ENCODE data around the gene CDH24. TPM values are rescaled to one million over a fixed set of nuclear protein-coding genes. Genes with fewer than 3 reads are reported as not detected.

Gene CDH24
- total and polyA plus RNA-seq, 2 of the 13 experiments (the other 11 are each of a cell fraction or from before 2014, with no cell fraction given): 0.69 to 0.99 TPM

DNA sequence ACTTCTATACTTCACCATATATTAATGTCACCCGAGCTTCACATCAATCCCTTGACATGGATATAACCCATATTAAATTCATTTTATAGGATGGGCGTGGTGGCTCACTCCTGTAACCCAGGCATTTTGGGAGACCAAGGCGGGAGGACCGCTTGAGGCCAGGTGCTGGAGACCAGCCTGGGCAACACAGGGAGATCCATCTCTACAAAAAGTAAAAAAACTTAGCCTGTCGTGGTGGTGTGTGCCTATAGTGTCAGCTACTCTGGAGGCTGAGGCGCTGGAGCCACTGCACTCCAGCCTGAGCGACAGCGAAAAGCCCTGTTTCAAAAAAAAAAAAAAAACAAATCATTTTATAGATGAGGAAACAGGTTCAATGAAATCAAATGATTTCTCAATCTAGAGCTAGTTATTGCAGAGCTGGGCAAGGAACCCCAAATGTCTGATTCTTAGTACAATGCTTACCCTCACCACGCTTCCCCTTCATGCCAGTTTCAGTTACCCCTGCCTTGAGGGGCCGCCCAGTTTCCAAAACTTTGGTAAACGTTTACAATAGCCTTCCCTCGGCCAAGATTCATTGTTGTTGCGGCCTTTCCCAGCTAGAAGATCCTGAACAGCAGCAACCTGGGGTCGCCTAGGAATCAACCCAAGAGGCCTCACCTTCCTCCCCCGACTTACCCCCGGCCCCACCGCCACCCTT lies 23.4 kb downstream of the CDH24 start (continued):
- no peak for TF ChIP-seq DPF2 (CRISPR knock-in tag; IDR thresholded peaks at IDR 0.05; ENCODE audit: borderline replicate concordance, low read depth)
- TF ChIP-seq FOXA3 (CRISPR knock-in tag; IDR thresholded peaks at IDR 0.05): no peak
- TF ChIP-seq ZNF879 (CRISPR knock-in tag; IDR thresholded peaks at IDR 0.05): no peak
- no peak for TF ChIP-seq PAX8 (CRISPR knock-in tag; IDR thresholded peaks at IDR 0.05; ENCODE audit: borderline replicate concordance)
- TF ChIP-seq, protein P1, sequence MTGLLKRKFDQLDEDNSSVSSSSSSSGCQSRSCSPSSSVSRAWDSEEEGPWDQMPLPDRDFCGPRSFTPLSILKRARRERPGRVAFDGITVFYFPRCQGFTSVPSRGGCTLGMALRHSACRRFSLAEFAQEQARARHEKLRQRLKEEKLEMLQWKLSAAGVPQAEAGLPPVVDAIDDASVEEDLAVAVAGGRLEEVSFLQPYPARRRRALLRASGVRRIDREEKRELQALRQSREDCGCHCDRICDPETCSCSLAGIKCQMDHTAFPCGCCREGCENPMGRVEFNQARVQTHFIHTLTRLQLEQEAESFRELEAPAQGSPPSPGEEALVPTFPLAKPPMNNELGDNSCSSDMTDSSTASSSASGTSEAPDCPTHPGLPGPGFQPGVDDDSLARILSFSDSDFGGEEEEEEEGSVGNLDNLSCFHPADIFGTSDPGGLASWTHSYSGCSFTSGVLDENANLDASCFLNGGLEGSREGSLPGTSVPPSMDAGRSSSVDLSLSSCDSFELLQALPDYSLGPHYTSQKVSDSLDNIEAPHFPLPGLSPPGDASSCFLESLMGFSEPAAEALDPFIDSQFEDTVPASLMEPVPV (CRISPR knock-in tag; IDR thresholded peaks at IDR 0.05): no peak
- TF ChIP-seq ZNF207 (IDR thresholded peaks at IDR 0.05; ENCODE audit: borderline replicate concordance): no peak
- no peak for TF ChIP-seq ZNF746 (CRISPR knock-in tag; IDR thresholded peaks at IDR 0.05)
- no peak for TF ChIP-seq ZNF660 (CRISPR knock-in tag; IDR thresholded peaks at IDR 0.05; ENCODE audit: borderline replicate concordance, low read depth)
- TF ChIP-seq, protein P2, sequence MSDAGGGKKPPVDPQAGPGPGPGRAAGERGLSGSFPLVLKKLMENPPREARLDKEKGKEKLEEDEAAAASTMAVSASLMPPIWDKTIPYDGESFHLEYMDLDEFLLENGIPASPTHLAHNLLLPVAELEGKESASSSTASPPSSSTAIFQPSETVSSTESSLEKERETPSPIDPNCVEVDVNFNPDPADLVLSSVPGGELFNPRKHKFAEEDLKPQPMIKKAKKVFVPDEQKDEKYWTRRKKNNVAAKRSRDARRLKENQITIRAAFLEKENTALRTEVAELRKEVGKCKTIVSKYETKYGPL (CRISPR knock-in tag; IDR thresholded peaks at IDR 0.05): no peak
- TF ChIP-seq ZNF331 (CRISPR knock-in tag; IDR thresholded peaks at IDR 0.05): no peak
- TF ChIP-seq ARNT2 (CRISPR knock-in tag; IDR thresholded peaks at IDR 0.05; ENCODE audit: low read depth): no peak; the same call in 1 of the 2 replicates
- TF ChIP-seq, protein P3, sequence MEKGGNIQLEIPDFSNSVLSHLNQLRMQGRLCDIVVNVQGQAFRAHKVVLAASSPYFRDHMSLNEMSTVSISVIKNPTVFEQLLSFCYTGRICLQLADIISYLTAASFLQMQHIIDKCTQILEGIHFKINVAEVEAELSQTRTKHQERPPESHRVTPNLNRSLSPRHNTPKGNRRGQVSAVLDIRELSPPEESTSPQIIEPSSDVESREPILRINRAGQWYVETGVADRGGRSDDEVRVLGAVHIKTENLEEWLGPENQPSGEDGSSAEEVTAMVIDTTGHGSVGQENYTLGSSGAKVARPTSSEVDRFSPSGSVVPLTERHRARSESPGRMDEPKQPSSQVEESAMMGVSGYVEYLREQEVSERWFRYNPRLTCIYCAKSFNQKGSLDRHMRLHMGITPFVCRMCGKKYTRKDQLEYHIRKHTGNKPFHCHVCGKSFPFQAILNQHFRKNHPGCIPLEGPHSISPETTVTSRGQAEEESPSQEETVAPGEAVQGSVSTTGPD (CRISPR knock-in tag; IDR thresholded peaks at IDR 0.05): 0 out of 2 replicates have a peak, but pooled peaks have one; percentile 64
- peak; percentile 15 for TF ChIP-seq PRPF4 (IDR thresholded peaks at IDR 0.05; ENCODE audit: low read depth, low read length, poor library complexity, severe bottlenecking)
- TF ChIP-seq CBX2 (IDR thresholded peaks at IDR 0.05; ENCODE audit: low read depth, low read length): no peak
- no peak for TF ChIP-seq CBX2 (CRISPR knock-in tag; IDR thresholded peaks at IDR 0.05; ENCODE audit: low read depth)
- TF ChIP-seq, protein P4, sequence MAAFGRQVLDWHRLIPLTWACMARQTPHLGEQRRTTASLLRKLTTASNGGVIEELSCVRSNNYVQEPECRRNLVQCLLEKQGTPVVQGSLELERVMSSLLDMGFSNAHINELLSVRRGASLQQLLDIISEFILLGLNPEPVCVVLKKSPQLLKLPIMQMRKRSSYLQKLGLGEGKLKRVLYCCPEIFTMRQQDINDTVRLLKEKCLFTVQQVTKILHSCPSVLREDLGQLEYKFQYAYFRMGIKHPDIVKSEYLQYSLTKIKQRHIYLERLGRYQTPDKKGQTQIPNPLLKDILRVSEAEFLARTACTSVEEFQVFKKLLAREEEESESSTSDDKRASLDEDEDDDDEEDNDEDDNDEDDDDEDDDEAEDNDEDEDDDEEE (CRISPR knock-in tag; IDR thresholded peaks at IDR 0.05): no peak
- no peak; the same call in 1 of the 2 replicates for TF ChIP-seq NFKB2 (CRISPR knock-in tag; IDR thresholded peaks at IDR 0.05; ENCODE audit: borderline replicate concordance)
- no peak for TF ChIP-seq RBAK (CRISPR knock-in tag; IDR thresholded peaks at IDR 0.05)
- TF ChIP-seq KLF12 (CRISPR knock-in tag; IDR thresholded peaks at IDR 0.05; ENCODE audit: borderline replicate concordance): no peak
- TF ChIP-seq, protein P5, sequence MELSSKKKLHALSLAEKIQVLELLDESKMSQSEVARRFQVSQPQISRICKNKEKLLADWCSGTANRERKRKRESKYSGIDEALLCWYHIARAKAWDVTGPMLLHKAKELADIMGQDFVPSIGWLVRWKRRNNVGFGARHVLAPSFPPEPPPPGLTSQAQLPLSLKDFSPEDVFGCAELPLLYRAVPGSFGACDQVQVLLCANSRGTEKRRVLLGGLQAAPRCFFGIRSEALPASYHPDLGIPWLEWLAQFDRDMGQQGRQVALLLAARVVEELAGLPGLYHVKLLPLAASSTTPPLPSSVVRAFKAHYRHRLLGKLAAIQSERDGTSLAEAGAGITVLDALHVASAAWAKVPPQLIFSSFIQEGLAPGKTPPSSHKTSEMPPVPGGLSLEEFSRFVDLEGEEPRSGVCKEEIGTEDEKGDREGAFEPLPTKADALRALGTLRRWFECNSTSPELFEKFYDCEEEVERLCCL (CRISPR knock-in tag; IDR thresholded peaks at IDR 0.05; ENCODE audit: borderline replicate concordance): no peak
- TF ChIP-seq TGIF2 (CRISPR knock-in tag; IDR thresholded peaks at IDR 0.05): no peak
- no peak for TF ChIP-seq HMG20A (CRISPR knock-in tag; IDR thresholded peaks at IDR 0.05; ENCODE audit: borderline replicate concordance)
- TF ChIP-seq ATF7-NPFF (CRISPR knock-in tag; IDR thresholded peaks at IDR 0.05; ENCODE audit: low read depth): no peak
- no peak for TF ChIP-seq ZNF550 (CRISPR knock-in tag; IDR thresholded peaks at IDR 0.05; ENCODE audit: borderline replicate concordance)
